GM19452 (cell line): Measurements from ENCODE around the gene IKZF1.
"Not testable (repeated sequence)": the region's sequence is repeated elsewhere in the genome, so short reads cannot be mapped to it uniquely, and the experiment has no call there.

Experiments
- ATAC-seq: cut with Tn5 transposase; IDR thresholded peaks from one replicate; pipeline ENCODE4 v1.9.1; 2021; ENCODE audit not compliant: unreplicated experiment

Gene IKZF1

DNA sequence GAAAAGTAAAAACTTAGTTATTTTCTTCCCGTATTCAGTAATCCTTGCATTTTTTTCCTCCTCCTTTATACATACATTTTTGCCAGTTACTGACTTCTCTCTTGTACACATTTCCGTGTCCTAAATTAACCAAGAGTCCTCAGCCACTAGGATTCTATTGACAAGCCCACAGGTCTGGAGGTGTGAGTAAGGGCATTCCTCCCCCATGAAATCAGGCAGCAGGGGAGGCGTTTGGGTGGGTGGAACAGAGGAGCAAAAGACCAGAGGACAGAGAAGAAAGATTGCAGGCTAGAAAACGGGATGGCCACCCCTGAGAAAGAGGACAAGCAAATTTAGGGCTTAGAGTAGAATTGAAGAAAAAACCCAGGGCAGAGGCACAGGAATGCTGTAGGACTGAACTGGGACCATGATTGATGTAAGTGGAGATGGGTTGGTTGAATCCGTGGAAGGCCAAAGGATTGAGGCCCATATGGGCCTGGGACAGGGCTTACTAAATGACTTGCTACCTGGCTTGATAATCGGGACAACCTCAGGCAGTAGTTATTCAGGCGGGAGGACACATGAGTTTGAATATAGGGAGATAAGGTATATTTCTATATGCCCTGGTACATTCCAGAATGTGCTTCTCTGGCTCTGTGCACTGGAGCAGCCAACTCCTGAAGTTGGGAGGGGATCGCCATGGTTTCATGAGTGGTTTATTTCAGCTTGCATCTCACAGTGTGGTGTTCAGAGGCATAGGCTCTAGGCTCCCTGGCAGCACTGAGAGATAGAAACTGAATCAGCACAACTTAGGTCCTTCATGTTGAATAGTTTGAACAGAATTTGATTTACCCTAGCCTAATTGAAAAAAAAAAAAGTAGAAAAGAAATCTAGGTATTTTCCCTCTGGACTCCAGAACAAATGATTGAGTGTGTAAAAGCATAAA lies 28.0 kb downstream of the IKZF1 start:
- no peak for ATAC-seq

DNA sequence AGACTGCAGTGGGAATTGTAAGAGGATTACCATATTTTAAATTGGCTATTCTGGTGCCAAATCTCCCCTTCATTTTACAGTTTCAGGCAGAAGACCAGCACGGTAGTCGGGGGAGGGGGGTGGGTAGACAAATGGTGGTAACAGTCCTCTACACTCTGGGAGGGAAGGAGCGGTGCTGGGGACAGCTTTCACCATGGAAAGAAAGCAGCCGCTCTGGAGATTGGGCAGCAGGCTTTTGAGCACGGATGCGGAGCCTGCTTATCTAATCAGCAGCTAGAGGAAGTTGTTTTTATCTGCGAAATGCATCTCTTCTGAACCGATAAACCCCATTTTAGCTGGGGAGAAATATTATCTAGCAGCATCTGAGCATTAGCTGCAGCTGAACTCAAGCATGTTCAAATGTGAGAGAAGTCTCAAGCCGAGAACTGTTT lies 28.7 kb downstream of the IKZF1 start:
- ATAC-seq, result no peak

DNA sequence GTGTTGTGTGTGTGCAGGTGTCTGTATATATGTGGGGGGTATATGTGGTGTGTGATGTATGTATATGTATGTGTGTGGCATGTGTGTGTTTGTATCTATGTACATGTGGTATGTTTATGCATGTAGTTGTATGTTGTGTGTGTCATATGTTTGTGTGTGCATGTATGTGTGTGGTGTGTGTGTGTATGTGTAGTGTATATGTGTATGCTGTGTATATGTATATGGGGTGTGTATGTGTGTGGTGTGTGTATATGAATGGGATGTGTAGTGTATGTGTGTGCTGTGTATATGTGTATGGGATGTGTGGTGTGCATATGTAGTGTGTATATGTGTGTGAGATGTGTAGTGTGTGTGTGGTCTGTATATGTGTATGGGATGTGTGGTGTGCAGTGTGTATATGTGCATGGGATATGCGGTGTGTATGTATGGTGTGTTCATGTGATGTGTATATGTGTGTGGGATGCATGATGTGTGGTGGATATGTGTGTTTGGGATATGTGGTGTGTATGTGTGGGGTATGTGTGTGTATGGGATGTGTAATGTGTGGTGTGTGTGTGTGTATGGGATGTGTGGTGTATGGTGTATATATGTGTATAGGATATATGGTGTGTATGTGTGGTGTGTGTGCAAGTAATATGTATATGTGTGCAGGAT lies 30.0 kb downstream of the IKZF1 start:
- no peak for ATAC-seq

DNA sequence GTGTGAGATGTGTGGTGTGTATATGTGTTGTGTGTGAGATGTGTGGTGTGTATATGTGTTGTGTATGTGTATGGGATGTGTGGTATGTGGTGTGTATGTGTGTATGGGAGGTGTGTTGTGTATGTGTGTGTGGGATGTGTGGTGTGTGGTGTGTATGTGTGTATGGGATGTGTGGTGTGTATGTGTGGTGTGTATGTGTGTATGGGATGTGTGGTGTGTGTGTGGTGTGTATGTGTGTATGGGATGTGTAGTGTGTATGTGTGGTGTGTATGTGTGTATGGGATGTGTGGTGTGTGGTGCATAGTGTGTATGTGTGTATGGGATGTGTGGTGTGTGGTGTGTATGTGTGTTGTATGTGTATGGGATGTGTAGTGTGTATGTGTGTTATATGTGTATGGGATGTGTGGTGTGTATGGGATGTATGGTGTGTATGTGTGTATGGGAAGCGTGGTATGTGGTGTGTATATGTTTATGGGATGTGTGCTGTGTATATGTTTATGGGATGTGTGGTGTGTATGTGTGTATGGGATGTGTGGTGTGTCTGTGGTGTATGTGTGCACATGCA lies 30.8 kb downstream of the IKZF1 start:
- ATAC-seq, result no peak

DNA sequence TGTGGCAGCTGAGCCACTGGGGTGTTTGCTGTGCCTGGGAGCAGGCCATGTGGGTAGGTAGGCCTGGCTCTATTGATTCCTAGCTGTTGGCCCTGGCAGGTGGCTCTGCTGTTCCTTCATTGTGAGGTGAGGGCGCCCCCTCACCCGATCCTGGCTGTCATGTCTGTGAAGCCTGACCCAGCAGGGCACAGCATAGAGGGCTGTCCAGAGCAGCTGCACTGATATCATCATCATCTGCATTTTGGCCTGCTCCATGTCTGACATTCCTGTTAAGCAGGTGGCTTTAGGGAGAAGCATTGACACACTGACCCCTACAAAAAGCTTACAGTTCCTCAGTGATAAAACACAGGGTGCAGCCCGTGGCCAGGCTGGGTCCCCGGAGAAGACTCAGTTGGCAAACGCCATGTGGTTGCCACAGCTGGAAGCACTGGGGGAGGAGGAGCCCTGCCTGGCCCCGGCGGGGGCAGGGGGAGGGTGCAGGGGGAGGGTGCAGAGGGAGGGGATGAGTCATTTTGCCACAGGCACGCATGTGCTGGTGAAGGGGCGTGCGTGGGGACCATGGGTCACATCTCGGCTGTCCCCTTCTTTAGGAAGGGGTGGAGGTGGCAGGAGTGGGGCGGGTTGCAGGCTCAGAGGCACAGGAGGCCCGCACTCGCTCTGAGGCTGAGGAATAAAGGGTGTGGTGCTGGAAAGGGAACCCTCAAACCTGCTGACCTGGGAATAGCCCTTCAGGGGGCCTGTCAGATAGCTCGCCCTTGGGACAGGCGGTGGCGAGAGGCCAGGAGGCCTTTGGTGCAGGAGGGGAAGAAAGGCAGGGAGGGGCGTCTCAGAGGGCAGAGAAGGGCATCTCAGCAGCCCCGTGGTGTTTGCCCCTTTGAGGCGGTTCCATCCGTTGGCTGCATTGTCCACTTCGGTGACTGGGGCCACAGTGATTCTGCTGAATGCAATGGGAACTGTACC lies 31.6 kb downstream of the IKZF1 start:
- no peak for ATAC-seq

DNA sequence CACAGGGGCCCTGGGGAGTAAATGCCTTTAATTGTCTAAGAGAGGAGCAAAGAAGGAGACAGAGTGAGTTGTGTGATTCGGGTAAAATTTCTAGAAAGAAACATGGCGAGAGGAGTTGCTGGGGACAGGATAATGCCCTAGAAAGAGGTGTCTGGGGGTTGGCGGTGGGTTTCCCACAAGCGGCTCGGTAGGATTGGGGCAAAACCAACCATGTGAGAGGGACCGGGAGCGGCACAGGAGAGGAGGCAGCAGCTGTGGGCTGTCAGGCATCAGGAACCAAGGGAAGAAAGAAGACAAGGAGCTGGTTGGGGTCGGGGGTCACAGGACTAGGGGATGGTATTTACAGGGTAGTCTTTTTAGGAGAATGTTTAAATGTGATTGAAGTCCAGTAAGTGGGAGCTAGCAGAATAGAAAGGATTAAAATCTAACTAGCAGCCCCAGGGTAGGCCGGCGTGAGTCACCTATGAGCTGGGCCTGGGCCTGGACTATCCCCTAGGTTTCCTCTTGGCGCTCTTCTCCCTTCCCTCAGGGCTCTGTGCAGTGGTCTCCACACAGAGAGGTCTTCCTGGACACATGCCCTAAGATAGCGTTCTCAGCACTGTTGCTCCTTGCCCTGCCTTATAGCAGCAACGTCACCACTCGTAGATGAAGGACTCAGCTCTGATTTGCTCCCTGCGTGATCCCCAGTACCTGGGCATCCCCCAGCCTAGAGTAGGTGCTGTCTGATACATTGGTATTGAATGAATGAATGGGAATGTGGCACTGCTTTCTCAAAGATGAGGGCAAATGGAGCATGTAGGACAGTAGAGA lies 32.6 kb downstream of the IKZF1 start:
- ATAC-seq, result no peak

DNA sequence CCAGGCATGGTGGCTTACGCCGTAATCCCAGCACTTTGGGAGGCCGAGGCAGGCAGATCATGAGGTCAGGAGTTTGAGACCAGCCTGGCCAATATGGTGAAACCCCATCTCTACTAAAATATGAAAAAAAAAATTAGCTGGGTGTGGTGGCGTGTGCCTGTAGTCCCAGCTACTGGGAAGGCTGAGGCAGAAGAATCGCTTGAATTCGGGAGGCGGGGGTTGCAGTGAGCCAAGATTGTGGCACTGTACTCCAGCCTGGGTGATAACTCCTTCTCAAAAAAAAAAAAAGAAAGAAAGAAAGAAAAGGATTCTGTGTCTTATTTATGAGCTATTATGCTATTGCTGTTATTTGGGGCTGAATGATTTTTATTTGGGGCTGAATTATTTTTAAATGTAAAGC lies 35.0 kb downstream of the IKZF1 start:
- not testable (repeated sequence) for ATAC-seq

DNA sequence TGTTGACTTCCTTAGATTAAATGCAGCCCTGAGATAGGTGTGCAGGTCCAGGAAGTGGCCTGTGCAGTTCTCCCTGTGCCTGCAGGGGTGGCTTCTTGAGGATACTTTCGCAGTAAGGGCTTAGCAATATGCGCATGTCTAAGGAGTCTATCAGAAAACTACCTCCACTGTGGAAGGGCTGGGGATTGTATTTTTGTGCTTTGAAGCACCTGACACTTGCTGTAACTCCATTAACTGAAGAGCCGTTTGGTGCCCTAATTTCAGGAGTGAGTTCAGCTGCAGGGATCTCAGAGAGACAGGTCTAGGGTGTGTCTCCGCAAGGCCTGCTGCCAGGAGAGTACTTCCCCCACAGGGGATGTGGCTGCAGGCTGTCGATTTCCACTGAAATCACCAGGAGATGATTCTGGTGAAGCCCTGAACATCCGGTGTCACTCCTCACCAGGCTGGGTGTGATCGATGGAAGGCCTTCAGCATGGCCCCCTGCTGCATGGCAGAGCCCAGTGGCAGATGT lies 35.5 kb downstream of the IKZF1 start:
- peak; percentile 34 for ATAC-seq

DNA sequence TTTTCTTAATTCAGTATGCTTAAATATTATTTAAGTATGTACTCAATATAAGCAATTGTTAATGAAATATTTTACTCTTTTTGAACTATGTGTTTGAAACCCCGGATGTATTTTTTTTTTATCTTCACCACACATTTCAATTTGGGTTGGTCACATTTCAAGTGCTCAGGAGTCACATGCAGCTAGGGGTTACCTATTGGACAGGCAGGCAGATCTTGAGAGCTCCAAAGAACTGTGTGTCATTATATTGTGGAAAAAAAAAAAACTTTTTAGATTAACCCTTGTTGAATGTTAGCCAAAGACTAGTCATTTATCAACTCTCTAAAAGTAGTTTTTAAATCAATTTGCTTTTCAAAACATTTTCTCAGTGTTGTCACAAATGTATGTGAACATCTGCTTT lies 37.2 kb downstream of the IKZF1 start:
- ATAC-seq, result no peak

DNA sequence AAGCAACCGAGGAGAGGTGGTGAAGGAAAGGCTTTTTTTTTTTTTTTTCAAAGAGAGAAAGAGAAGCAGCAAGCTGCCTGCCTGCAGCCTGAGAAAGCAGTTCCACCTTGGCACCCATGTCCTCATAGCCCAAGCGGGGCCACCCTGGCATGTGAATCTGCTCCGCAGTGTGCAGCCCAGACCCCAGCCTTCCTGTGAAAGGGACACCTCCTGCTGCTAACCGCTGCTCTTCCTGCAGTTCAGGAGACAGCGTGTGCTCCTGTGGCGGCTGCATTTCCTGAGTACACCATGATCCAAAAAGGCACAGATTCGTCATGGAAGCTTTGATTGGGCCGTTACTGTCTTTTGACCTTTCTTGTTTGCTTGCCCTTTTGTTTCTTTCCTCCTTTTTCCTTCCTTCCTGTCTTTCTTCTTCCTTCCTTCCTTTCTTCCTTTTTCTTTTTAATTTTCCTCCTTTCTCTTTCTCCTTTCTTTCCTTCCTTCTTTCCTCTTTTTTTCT lies 38.1 kb downstream of the IKZF1 start:
- no peak for ATAC-seq

DNA sequence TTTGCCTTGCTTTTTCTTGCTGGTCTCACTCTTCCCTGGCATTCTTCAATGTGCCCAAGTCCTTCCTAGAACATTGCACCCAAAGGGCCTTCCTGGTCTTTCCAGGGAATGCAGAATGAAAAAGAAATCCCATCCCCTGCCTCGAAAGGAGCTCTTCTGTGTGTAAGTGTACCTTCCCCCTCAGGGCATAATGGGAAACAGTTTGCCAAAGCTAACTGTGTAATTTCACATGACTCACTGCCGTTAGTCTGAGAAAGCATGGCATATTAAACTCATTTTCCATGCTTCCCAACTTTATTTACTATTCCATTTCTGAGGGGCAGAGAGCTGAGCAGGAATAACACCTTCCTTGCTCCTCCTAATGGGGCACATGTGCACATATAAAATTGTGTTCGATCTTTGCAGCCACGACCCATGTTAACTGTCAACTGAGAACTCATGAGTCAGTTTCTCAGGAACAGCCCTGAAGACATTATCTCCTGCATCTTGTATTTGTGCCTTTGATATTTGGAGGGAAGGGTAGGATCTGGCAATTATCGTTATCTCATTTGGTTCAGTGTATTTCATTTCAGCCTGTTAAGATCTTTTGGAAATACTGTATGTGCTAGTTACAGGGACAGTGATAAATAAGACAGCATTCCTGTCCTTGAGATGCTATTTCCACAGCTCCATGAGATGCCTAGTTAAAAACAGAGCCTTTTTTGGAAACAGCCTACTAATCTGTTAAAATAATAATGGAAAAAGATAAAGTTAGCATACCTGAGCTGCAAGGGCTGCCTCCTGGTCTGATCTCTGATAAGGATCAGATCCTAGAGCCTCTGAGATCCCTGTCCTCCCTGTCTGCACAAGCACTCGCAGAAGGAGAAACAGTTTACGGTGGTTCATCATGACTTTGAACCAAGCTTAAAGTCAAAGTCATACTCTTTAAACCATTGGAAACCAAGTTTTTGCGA lies 42.3 kb downstream of the IKZF1 start:
- ATAC-seq, result no peak

DNA sequence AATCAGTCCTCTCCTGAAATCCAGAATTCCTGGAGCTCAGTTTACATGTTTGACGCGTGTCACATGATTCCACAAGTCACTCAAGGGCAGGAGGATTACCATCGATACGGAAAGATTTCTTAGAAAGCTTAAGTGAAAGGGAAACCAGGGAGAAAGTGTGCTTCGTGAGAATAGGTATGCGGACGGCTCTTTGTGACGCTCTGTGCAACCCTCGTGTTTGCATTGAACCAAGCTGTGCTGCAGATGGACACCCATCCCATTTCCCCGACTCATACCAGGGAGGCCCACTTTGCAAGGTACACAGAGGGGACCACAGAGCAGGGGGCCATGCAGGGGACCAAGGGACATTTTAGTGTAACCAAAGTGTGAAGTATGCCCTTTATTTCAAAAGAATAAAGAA lies 43.2 kb downstream of the IKZF1 start:
- no peak for ATAC-seq

DNA sequence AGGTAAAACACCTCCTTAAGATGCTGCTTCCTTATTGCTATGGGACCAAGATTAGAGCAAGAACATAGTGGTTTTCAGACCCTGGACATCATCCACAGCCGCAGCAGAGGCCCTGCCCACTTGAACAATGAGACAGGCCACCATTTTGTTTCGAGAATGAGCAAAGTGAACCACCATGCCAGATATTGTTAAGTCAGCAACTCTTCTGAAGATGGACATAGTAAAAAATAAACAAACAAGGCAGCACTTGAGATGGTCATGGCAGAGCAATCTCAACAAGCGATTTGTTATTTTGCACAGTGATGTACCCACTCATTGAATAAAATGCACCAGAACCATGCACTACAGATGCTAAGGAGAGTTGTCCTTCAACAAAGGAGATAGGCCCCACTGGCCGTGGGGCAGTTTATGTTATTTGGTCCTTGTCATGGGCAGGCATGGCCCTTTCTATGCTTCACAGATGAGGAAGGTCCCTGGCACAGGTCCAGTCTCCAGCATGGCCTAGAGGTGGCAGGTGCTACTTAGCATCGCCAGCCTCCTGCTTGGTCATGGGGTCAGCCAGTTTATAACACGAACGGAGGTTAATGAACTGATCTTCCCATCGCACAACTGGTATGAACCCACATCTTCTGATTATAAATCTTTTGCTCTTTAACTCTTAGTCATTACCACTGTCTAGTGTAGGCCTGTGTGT lies 44.1 kb downstream of the IKZF1 start:
- no peak for ATAC-seq

DNA sequence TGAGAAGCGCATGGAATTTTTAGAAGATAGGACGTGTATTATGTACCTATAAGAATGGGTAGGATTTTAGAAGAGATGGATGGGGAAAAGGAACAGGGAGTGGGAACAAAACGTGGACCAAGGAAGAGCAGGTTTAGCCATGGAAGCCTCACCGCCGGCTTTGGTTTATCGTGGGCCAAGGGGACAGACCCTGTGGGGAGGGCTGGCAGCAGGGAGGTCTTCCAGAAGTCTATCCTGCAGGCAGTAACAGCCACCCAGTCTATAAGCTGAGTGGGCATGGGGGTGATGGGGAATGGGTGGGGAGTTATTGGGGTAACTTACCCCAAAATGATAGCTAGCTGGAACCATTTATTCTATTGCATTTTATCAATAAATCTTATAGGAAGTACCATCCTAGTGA lies 44.9 kb downstream of the IKZF1 start:
- no peak for ATAC-seq

DNA sequence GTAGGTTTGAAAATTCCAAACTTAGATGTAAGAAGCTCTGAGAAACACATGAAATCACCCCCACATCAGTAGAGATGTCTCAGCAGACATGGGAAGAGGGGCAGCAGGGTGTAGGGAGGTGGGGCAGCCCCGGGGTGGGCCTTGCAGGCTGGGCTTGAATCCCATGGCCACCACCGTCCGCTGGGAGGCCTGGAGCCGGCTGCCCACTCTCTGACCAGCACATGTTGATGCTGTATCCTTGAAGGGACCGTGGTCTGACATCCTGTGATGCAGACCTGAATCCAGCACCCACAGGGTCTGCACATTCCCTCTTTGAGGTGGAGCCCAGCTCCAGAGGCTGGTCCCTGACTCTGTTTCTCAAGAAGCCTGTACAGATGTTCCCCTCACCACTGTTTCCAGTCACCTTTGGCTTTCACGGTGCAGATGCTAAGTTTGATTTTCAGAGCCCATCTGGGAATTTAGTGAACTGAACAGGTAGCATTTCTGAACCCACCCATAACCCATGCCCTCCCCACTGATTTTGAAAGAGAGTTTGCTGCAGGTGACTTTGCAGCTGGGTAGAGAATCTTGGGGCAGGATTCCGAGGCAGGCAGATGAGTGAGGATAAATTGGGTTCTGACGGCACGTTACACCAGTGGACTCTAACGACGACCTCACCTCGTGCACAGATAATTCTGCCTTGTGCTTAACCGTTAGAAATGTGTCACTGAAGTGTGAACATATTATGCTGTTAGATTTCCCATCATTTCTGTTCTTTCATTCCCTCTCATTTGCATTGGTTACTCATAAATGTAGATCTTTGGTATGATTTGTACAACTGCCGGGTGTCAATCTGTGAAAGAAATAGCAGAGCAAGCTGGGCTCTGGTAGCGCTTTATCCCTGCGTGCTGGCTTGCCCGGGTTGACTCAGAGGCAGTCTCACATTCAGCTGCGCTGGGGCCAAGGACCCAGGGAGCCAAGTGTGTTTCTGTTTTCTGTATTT lies 45.7 kb downstream of the IKZF1 start:
- ATAC-seq, result peak; percentile 82

DNA sequence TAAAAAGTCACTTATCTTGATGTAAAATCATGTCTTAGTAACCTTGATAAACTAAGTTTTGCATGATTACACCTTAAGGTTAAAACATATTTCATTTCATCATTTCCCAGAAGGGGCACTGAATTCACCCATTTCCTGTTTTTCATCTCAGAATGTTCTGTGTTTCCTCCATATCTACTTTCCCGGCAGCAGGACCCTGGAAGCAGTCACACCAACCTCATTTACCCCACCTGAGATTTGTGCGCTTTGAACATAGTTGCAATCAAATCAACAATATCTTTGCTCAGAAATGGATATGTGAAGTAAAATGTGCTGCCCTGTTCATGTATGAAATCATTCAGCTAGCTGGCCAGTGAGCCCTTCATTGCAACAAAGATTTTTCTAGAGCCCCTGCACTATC lies 46.8 kb downstream of the IKZF1 start:
- no peak for ATAC-seq

DNA sequence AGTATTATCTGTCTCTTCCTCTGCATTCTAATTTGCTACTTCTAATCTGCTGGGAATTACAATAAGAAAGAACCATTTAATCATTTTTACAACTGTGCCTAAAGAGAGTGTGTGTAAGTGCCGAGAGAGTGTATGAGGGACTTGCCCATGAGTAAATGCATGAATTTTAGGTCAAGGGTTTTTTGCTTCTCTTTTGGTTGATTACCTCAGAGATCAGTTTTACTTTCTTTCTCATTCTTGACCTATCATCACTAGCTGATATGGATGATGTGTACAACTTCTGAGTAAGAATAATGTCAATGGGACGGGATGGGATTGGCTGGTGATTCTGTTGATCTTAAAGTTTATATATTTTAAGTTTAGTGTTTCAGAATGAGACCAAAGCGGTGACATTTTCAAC lies 47.8 kb downstream of the IKZF1 start:
- peak; percentile 79 for ATAC-seq
